Measurements from ENCODE around the gene CISH.

Gene CISH

DNA sequence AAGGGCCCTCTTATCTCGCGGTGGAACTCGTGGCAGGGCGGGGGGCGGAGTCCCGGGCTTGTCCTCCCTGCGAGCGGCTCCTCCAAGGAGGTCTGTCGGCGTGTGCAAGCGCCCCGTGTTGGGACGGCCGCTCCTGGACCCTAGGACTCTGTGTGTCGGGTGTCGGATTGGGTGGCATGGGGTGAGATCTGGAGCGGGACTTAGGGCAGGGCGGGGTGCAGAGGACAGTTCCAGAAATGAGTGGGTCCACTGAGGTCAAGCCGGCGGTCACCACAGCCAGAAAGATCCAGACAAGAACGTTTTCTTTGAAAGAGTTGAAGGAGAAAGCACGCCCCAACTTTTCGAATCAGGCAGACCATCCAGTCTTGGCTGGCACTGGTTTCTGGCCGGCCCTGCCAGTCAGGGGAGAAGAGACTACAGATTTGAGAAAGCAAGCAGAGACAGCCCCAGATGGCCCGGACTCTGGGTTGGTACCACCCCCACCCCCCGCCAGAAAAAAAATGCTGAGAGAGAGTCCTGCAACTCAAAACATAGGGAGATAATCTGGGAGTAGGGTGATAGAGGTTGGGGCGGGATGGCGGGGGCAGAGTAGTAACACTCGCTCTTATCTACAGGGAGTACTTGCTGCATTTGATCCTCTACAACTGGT, 784 bp upstream of the CISH start:
- no peak for DNase-seq

- no peak for DNase-seq
Observed at GRCh38 chr3:50610992-50611463, 546 bp downstream of the CISH start.

DNA sequence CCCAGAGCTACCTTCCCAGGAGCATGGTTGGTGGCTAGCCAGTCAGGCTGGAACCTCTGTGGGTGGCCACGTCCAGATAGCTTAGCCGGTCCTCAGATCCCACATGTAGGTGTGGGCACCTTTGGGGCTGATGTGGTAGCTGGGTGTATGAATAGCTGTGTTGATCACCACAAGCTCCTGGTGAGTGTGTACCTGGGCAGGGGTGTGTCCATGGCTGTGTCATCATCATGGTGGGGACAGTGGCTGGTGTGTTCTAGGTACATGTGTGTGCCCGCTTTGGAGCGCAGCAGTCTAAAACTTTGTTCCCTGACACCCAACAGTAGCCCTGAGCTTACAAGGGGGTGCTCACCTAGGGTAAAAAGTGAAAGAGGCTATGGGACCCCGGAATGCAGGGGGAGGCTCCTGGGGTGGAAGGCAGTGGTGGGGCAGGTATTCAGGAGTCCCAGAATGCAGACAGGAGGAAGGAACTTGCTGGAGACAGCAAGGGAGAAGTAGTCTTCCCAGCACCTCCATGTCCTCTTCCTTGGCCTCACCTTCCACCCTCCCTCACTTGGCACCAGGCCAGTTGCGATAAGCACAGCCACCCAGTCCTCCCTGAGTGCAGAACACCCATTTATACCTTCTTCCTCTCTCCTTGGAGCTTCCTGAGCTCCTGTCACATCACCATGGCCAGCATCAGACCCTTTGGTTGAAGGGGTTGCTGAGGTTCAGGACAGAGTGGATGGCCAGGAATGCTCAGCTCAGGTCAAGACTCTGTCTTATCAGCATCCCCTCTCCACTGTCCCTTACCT, 1.2 kb downstream of the CISH start:
- no peak for DNase-seq

GRCh38 chr3:50609763-50610085, 1.9 kb downstream of the CISH start:
- DNase-seq: no peak

GRCh38 chr3:50609071-50609762, 2.4 kb downstream of the CISH start:
- DNase-seq: no peak

DNA sequence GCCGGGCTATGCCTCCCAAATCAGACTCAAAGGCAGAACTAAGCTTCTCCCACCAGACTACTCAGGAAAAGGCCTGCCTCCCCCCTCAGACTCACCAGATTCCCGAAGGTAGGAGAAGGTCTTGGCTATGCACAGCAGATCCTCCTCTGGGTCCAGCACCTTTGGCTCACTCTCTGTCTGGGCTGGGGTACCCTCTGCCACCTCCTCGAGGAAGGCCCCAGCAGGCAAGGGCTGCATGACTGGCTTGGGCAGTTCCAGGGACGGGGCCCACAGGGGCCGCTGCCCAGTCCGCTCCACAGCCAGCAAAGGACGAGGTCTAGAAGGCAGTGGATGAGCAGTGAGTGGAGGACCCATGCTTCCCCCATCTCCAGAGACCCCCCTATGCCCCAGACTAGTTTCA, 3.3 kb downstream of the CISH start:
- no peak for DNase-seq

- no peak for DNase-seq
Observed at GRCh38 chr3:50607271-50608091, 4.1 kb downstream of the CISH start.

GRCh38 chr3:50606596-50606995, 5.0 kb downstream of the CISH start:
- DNase-seq: no peak

GRCh38 chr3:50605901-50606326, 5.7 kb downstream of the CISH start:
- no peak for DNase-seq

- DNase-seq: no peak
Observed at GRCh38 chr3:50604628-50605588, 6.7 kb downstream of the CISH start.

- DNase-seq: no peak
Observed at GRCh38 chr3:50604110-50604621, 7.4 kb downstream of the CISH start.

- DNase-seq: no peak
Observed at GRCh38 chr3:50603261-50604109, 8.1 kb downstream of the CISH start.

DNA sequence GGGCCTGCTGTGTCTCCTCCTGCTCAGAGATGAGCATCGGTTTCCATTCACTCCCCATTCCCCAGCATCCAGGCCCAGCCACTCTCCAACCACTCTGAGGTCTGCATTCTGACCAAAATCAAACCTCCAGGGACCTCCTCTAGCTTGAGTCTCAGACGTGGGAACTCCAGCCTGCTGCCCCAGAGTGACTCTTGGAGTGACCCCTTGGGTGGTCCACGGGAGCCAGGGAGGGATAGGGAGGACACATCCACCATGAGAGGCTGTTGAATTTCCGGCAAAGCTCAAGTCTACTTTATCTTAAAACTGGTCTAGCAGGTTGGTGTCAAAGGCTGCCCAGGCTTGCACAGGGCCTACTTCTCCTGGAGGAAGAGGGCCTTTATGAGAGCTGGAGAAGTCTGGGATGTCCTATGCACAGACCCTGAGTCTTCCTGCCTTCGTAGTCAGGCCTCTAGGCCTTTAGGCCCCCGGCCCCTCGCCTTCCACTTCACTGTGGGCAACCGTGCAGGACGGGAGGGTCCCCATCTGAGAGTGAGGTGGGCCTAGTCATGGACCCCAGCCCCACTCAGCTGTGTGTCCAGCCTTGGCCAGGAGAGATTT, 8.9 kb downstream of the CISH start:
- peak; percentile 43 for DNase-seq

DNA sequence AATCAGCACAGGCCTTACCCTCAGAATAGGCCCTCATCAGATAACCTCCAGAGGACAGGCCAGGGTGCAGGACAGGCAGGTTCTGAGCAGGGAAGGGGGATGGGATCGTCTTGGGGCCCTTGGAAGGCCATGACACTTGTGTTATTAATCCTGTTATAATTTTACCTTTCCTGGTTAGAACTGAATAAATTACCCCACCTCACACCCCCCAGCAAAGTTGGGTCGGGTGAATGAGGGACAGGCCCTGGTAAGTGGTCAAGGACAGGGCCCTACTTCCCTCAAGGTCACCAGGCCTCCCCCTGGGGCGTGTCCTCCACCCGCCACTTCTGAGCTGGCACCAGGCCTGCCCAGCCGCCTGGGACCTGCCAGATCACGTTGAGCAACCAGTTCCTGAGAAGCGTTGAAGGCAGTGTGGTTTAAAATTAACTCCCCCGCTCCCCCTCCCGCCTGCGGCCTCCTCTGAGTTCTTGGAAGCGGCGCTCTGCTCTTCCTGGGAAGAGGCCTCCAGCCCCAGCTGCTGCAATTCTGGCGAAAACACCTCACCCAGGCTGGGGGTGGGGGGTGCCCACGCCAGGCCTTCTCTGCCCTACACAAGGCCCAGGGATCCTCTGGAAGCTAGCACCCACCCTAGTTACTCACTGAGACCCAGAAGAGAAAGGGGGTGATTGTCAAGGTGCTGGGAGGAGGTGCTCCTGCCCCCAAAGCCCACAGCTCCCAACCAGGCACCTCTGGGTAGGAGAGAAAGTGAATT, 10.6 kb downstream of the CISH start:
- peak; percentile 84 for DNase-seq

- DNase-seq: no peak
Observed at GRCh38 chr3:50600141-50600753, 11.3 kb downstream of the CISH start.

GRCh38 chr3:50599716-50600118, 11.9 kb downstream of the CISH start:
- DNase-seq: no peak

- DNase-seq: no peak
Observed at GRCh38 chr3:50599115-50599715, 12.4 kb downstream of the CISH start.

DNA sequence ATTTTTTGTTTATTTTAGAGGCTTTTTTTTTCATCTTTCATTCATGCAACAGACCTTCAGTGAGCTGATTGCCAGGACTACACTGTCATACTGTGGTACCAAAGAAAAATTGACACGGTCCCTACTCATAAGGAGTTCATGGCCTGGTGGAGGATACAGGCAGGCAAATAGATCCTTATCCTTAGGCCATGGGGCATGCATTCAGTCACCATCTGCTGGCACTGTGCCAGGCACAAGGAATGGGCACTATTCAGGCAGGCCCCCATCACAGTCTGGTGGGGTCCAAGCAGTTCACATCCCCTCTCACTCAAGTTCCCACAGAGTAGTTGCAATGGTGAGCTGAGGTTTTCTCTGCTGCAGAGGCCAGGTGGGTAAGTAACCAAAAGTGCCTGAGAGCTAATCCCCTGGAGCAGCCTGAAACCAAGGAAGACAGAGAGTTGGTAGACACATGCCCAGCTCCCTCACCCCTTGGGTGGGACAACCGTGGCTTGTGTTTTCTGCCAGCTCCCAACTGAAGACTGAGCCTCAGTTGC, 17.3 kb downstream of the CISH start:
- DNase-seq: no peak
